HFF-Myc (cell line): ENCODE results near the gene LATS1.

ENCODE experiments used
- DNase-seq: peaks from one replicate; pipeline ENCODE4 v3.0.0-alpha.2; 2011; ENCODE audit warnings: low read depth; ENCODE audit errors: extremely low read depth
- H3K4me3 ChIP-seq: replicated peaks from 2 replicates; pipeline ENCODE4 v1.5.1; 2011; ENCODE audit warnings: low read depth, mild to moderate bottlenecking, control low read depth, low read length
- TF ChIP-seq, protein P1 (sequence below): IDR thresholded peaks from 2 replicates; pipeline ENCODE4 v1.5.1; 2012; ENCODE audit warnings: mild to moderate bottlenecking, low read depth, low read length, control low read depth; ENCODE audit errors: missing control alignments

The LATS1 gene

DNA sequence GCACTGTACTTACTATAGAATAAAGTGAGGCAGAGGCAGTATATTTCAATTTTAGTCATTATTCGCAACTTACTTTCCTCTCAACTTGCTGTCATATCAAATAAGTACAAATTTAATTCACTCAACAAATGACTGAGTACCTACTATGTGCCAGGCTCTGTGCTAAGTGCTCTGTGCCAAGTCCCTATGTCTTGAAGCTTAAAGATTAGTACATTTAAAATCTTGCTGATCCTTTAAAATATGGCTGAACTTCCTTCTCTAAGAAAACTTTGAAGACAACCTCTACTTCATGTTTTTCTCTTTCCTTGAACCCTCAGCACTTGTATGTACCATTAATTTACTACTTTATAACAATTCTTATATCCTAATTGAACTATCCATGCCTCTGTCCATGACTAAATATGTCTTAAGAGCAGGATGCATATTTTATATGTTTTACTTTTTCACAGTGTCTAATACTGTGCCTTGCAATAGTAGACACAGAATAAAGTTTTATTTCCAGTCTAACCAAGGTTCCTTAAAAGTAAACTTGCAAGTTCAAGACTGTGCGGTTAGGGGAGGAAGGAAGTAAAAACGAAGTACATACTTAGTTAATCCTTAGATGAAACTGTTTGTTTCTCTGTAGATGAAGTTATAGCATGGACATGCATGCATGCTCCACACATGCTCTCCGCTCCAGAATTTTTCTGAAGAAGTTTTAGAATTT, 10.0 kb upstream of the LATS1 start:
- TF ChIP-seq, protein P1, sequence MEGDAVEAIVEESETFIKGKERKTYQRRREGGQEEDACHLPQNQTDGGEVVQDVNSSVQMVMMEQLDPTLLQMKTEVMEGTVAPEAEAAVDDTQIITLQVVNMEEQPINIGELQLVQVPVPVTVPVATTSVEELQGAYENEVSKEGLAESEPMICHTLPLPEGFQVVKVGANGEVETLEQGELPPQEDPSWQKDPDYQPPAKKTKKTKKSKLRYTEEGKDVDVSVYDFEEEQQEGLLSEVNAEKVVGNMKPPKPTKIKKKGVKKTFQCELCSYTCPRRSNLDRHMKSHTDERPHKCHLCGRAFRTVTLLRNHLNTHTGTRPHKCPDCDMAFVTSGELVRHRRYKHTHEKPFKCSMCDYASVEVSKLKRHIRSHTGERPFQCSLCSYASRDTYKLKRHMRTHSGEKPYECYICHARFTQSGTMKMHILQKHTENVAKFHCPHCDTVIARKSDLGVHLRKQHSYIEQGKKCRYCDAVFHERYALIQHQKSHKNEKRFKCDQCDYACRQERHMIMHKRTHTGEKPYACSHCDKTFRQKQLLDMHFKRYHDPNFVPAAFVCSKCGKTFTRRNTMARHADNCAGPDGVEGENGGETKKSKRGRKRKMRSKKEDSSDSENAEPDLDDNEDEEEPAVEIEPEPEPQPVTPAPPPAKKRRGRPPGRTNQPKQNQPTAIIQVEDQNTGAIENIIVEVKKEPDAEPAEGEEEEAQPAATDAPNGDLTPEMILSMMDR: no peak
- no peak overlapping the region for H3K4me3 ChIP-seq
- no peak for DNase-seq

DNA sequence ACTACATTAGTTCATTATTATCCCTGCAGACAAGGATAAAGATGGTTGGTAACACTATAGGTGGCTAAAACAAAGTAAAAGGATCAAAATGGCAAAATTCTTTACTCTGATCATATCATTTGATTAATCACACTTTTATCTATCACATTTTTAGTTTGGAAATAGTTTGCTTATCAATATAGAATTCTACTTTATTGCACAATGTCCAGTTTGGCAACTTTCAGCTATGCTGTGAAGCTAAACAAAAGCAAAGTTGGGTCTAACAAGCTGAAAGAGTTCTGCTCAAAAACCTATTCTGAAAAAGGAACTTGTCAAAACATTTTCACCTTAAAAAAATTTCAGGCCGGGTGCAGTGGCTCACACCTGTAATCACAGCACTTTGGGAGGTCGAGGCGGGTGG, 7.9 kb upstream of the LATS1 start:
- no peak overlapping the region for H3K4me3 ChIP-seq
- no peak for DNase-seq
- TF ChIP-seq, protein P1: no peak

DNA sequence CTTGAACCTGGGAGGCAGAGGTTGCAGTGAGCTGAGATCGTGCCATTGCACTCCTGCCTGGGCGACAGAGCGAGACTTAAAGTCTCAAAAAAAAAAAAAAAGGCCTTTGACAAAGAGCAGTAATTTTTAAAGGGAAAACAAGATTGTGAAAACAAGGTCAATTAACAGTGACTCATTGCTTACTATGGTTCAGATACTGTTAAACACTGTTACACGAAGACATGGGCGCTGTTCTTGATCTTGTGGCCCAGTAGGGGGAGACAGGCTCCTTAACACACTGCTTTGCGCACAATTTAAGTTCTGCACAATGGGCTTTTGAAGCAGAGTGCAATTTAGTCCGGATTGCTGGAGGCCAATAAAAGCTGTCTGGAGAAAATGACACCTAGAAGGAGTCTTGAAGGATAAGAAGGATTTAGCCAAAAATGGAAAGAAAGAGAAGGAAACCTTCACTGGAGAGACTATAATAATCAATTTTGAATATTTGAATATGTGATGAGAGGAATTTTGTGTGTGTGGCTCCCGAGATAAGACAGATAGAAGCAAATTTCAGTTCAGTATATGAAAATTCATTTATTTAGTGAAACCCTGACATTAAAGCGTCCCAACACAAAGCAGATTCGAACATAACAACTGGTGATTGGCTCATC, 6.0 kb upstream of the LATS1 start:
- DNase-seq: peak; percentile 61
- TF ChIP-seq, protein P1: peak; percentile 87
- no peak overlapping the region for H3K4me3 ChIP-seq

DNA sequence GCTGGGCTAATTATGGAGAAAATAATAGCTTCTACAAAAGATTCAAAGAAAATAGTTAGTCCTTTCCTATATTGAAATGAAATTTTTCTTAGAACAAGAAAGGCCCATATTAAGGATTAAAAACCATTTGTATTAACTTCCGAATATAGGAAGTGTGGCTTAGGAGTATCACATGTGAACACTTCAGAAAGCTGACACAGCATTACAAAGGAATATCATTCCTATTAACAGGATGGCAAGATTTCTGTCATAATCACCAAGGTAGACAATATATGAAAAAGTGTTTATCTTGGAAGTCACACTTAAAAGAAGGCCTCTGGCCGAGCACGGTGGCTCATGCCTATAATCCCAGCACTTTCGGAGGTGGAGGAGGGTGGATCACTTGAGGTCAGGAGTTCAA, 5.4 kb upstream of the LATS1 start:
- DNase-seq: no peak
- TF ChIP-seq, protein P1: no peak
- no peak overlapping the region for H3K4me3 ChIP-seq

DNA sequence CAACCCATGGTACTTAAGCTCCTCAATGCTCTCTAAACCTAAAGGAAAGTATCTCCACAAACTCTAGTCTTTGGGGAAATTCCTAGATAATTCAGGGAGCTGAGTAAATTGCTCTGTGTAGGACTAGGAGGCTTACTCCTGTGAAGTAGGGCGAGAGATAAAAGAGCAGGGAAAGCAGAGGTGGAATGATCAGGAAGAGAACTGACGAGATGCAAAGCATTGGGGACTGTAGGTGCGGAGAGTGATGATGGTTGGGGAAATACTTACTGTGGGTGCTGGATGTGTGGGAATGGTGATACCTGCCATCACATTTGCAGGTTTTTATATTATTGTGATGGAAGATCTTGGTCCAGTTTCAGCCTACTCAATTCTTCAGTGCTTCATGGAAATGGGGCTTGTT, 1.6 kb upstream of the LATS1 start:
- DNase-seq: no peak
- TF ChIP-seq, protein P1: no peak
- H3K4me3 ChIP-seq: no peak overlapping the region

DNA sequence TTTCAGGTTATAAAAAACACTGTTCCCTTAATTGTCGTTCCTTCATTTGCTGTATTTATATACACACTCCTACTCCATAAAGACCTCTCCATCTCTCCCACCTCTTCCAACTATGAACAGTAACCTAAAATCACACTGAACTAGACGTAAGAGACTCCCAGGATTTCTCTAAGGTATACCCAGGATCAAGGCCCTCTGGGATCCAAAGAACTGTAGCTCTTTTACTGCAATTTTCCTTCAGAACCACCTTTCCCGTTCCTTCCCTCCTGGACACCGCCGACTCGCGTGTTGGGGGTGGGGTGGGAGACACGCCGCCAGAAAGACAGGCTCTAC, 680 bp downstream of the LATS1 start:
- TF ChIP-seq, protein P1: no peak
- DNase-seq: no peak
- peak overlapping the region; percentile 91 for H3K4me3 ChIP-seq
